GM12872 (cell line): ENCODE measurements around the gene GRM8.

Source experiments
- CTCF ChIP-seq: IDR thresholded peaks from 3 replicates; pipeline ENCODE4 v1.5.1; 2011; ENCODE audit warnings: low read depth, mild to moderate bottlenecking, low read length, moderate library complexity; ENCODE audit not compliant: insufficient read depth

GRM8 gene

GRCh38 chr7:126441745-126442144, 811.0 kb downstream of the GRM8 start:
- TF ChIP-seq CTCF = no peak

GRCh38 chr7:126440542-126440941, 812.2 kb downstream of the GRM8 start:
- TF ChIP-seq CTCF = no peak

GRCh38 chr7:126436213-126436868, 816.4 kb downstream of the GRM8 start:
- TF ChIP-seq CTCF = no peak

- TF ChIP-seq CTCF = no peak
Measured at GRCh38 chr7:126426652-126427051, 826.1 kb downstream of the GRM8 start.

GRCh38 chr7:126424985-126425384, 827.8 kb downstream of the GRM8 start:
- no peak for TF ChIP-seq CTCF

GRCh38 chr7:126419047-126419446, 833.7 kb downstream of the GRM8 start:
- no peak for TF ChIP-seq CTCF

GRCh38 chr7:126411821-126412383, 840.8 kb downstream of the GRM8 start:
- TF ChIP-seq CTCF = no peak
